Left kidney (tissue), 2 donors: Measurements from ENCODE around the gene KBTBD13. TPM values are rescaled to one million over a fixed set of nuclear protein-coding genes. Genes with fewer than 3 reads are reported as not detected.

Source experiments
- DNase-seq: peaks from one replicate; pipeline ENCODE4 v3.0.0-alpha.2; 2013
- polyA plus RNA-seq: library from polyadenylated mRNA; unstranded; fragments of 120-200 nt; gene quantifications from one replicate; pipeline ENCODE4 v1.2.1, GENCODE V29; 2013; ENCODE audit not compliant: insufficient read length

The KBTBD13 gene
- polyA plus RNA-seq, 1 donor = 0.07 TPM

- no peak for DNase-seq
These were observed 38.5 kb downstream of the KBTBD13 start, which contains the start of gene UBAP1L for GRCh38 chr15:65115086-65115485. Gene UBAP1L (minus strand): TSS chr15:65115200. CDS start chr15:65106215, 8,985 bp downstream.

GRCh38 chr15:65115542-65115941, 39.0 kb downstream of the KBTBD13 start:
- DNase-seq = no peak

Other genes with a start within 250 kb of the KBTBD13 start
- 15.5 TPM for gene PLEKHO2, start 234.8 kb upstream of the KBTBD13 start, polyA plus RNA-seq
- 8.8 TPM for gene ANKDD1A, start 164.8 kb upstream of the KBTBD13 start, polyA plus RNA-seq
- gene SPG21, start 86.8 kb upstream of the KBTBD13 start, polyA plus RNA-seq = 135 TPM
- gene MTFMT, start 47.1 kb upstream of the KBTBD13 start, polyA plus RNA-seq = 19.9 TPM
- 8.3 TPM for gene SLC51B, start 31.4 kb upstream of the KBTBD13 start, polyA plus RNA-seq
- gene RASL12, start 8.8 kb upstream of the KBTBD13 start, polyA plus RNA-seq = 6.1 TPM
- 6.9 TPM for gene UBAP1L, start 38.5 kb downstream of the KBTBD13 start, polyA plus RNA-seq
- 36.1 TPM for gene PDCD7, start 57.1 kb downstream of the KBTBD13 start, polyA plus RNA-seq
- 76.1 TPM for gene CLPX, start 108.6 kb downstream of the KBTBD13 start, polyA plus RNA-seq
- 3.8 TPM for gene CILP, start 134.7 kb downstream of the KBTBD13 start, polyA plus RNA-seq
- 17.9 TPM for gene PARP16, start 210.1 kb downstream of the KBTBD13 start, polyA plus RNA-seq
- gene RNU5A-1, start 219.3 kb downstream of the KBTBD13 start, polyA plus RNA-seq = not detected
- gene RNU5B-1, start 227.9 kb downstream of the KBTBD13 start, polyA plus RNA-seq = not detected